H1 (cell line): ENCODE data around the gene PTPMT1. TPM values are rescaled to one million over a fixed set of nuclear protein-coding genes. Genes with fewer than 3 reads are reported as not detected.

Experiments
- CBX8 ChIP-seq: fragments of 300-800, 300-1000 bp; sonication (generic); IDR thresholded peaks from 2 replicates; pipeline ENCODE4 v1.7.1; 2016; ENCODE audit warnings: low read depth, low read length, borderline replicate concordance
- CREB1 ChIP-seq: IDR thresholded peaks from 2 replicates; pipeline ENCODE4 v1.6.1; 2012; ENCODE audit warnings: inconsistent platforms
- EP300 ChIP-seq, 2 experiments: IDR thresholded peaks; 1 replicate in 1 of 2; 2 replicates in 1 of 2; pipeline ENCODE4 v1.6.1; 2011 to 2012; ENCODE audit warnings: low read depth in 2 of 2, low read length in 2 of 2, mild to moderate bottlenecking in 2 of 2, borderline replicate concordance in 1 of 2, inconsistent platforms in 1 of 2, moderate library complexity in 1 of 2
- RNF2 ChIP-seq: fragments of 200-900, 300-1000 bp; sonication (generic); IDR thresholded peaks from 2 replicates; pipeline ENCODE4 v1.7.1; 2016; ENCODE audit warnings: borderline replicate concordance, low read depth, mild to moderate bottlenecking, antibody characterized with exemption, low read length; ENCODE audit not compliant: poor library complexity, severe bottlenecking; ENCODE audit errors: missing control alignments
- SP2 ChIP-seq: IDR thresholded peaks from 2 replicates; pipeline ENCODE4 v1.6.1; 2012; ENCODE audit warnings: mild to moderate bottlenecking, low read length, inconsistent platforms
- SP4 ChIP-seq: IDR thresholded peaks from 2 replicates; pipeline ENCODE4 v1.6.1; 2012; ENCODE audit warnings: low read length, inconsistent platforms
- polyA plus RNA-seq, 7 experiments: library from polyadenylated mRNA; depleted of rRNA in 3 of 7; stranded (reverse) in 5 of 7; unstranded in 2 of 7; fragments of >200 nt in 5 of 7; fragments of 200-250 nt in 2 of 7; gene quantifications; 1 replicate in 5 of 7; 2 replicates in 1 of 7; 4 replicates in 1 of 7; pipeline versions ENCODE4 v1.2.1 to v1.2.3, GENCODE V29; 2011 to 2013; ENCODE audit warnings: missing spikeins in 2 of 7, mixed read lengths in 2 of 7
- total RNA-seq: library from RNA; stranded (reverse); fragmentation: NEBNext Ultra II Directional; extraction: Animal tissue kit (Norgen Biotek cat#: 25700); gene quantifications from 2 replicates; pipeline ENCODE4 v1.2.1, GENCODE V29; 2021
- TF ChIP-seq, protein P1 (sequence below): fragments of 300-600 bp; sonication (generic); IDR thresholded peaks from 2 replicates; pipeline ENCODE4 v1.7.1; 2012; ENCODE audit warnings: low read length, moderate library complexity, mild to moderate bottlenecking, inconsistent platforms; ENCODE audit not compliant: insufficient replicate concordance
- TF ChIP-seq, protein P2 (sequence below): IDR thresholded peaks from 2 replicates; pipeline ENCODE4 v1.6.1; 2012; ENCODE audit warnings: inconsistent platforms
- TF ChIP-seq, protein P3 (sequence below): IDR thresholded peaks from 2 replicates; pipeline ENCODE4 v1.6.1; 2011; ENCODE audit warnings: low read length, improper control_type of control experiment

Gene PTPMT1
- total and polyA plus RNA-seq, 2 of the 8 experiments (the other 6 are each of a cell fraction or from before 2014, with no cell fraction given), result 44.8 to 105 TPM

DNA sequence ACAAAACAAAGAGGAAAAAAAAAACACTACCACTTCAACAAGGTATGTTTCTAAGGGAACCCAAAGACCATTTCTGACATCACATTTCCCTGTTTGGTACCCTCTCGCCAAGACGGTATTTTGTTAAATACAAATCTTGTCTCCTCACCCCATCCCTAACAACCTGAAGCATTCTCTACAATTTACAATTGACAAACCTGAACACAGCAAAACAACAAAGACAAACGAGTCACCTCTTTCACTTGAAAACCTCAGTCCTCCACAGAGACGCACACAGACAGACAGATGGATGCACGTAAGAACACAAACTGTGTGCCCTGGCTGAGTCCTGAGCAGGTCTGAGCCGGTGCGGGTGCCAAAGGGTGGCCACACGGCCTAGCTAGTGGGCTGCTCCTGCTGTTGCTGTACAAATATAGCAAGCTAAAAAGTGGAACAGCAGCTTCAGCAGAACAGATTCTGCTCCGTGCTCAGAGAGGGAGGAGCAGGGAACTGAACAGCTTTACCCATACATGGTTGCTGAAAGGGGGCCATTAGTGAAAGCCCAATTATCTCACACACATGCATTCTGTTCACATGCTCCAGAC is 41.0 kb upstream of the PTPMT1 start (continued):
- TF ChIP-seq, protein P1, sequence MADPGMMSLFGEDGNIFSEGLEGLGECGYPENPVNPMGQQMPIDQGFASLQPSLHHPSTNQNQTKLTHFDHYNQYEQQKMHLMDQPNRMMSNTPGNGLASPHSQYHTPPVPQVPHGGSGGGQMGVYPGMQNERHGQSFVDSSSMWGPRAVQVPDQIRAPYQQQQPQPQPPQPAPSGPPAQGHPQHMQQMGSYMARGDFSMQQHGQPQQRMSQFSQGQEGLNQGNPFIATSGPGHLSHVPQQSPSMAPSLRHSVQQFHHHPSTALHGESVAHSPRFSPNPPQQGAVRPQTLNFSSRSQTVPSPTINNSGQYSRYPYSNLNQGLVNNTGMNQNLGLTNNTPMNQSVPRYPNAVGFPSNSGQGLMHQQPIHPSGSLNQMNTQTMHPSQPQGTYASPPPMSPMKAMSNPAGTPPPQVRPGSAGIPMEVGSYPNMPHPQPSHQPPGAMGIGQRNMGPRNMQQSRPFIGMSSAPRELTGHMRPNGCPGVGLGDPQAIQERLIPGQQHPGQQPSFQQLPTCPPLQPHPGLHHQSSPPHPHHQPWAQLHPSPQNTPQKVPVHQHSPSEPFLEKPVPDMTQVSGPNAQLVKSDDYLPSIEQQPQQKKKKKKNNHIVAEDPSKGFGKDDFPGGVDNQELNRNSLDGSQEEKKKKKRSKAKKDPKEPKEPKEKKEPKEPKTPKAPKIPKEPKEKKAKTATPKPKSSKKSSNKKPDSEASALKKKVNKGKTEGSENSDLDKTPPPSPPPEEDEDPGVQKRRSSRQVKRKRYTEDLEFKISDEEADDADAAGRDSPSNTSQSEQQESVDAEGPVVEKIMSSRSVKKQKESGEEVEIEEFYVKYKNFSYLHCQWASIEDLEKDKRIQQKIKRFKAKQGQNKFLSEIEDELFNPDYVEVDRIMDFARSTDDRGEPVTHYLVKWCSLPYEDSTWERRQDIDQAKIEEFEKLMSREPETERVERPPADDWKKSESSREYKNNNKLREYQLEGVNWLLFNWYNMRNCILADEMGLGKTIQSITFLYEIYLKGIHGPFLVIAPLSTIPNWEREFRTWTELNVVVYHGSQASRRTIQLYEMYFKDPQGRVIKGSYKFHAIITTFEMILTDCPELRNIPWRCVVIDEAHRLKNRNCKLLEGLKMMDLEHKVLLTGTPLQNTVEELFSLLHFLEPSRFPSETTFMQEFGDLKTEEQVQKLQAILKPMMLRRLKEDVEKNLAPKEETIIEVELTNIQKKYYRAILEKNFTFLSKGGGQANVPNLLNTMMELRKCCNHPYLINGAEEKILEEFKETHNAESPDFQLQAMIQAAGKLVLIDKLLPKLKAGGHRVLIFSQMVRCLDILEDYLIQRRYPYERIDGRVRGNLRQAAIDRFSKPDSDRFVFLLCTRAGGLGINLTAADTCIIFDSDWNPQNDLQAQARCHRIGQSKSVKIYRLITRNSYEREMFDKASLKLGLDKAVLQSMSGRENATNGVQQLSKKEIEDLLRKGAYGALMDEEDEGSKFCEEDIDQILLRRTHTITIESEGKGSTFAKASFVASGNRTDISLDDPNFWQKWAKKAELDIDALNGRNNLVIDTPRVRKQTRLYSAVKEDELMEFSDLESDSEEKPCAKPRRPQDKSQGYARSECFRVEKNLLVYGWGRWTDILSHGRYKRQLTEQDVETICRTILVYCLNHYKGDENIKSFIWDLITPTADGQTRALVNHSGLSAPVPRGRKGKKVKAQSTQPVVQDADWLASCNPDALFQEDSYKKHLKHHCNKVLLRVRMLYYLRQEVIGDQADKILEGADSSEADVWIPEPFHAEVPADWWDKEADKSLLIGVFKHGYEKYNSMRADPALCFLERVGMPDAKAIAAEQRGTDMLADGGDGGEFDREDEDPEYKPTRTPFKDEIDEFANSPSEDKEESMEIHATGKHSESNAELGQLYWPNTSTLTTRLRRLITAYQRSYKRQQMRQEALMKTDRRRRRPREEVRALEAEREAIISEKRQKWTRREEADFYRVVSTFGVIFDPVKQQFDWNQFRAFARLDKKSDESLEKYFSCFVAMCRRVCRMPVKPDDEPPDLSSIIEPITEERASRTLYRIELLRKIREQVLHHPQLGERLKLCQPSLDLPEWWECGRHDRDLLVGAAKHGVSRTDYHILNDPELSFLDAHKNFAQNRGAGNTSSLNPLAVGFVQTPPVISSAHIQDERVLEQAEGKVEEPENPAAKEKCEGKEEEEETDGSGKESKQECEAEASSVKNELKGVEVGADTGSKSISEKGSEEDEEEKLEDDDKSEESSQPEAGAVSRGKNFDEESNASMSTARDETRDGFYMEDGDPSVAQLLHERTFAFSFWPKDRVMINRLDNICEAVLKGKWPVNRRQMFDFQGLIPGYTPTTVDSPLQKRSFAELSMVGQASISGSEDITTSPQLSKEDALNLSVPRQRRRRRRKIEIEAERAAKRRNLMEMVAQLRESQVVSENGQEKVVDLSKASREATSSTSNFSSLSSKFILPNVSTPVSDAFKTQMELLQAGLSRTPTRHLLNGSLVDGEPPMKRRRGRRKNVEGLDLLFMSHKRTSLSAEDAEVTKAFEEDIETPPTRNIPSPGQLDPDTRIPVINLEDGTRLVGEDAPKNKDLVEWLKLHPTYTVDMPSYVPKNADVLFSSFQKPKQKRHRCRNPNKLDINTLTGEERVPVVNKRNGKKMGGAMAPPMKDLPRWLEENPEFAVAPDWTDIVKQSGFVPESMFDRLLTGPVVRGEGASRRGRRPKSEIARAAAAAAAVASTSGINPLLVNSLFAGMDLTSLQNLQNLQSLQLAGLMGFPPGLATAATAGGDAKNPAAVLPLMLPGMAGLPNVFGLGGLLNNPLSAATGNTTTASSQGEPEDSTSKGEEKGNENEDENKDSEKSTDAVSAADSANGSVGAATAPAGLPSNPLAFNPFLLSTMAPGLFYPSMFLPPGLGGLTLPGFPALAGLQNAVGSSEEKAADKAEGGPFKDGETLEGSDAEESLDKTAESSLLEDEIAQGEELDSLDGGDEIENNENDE, result no peak
- TF ChIP-seq, protein P2, sequence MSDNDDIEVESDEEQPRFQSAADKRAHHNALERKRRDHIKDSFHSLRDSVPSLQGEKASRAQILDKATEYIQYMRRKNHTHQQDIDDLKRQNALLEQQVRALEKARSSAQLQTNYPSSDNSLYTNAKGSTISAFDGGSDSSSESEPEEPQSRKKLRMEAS, result no peak
- TF ChIP-seq EP300 (IDR thresholded peaks at IDR 0.05; ENCODE audit: borderline replicate concordance in 1 of 2, low read depth in 2 of 2, low read length in 2 of 2) (no peak), SP4 (no peak), CBX8 (no peak), SP2 (no peak), RNF2 (no peak), CREB1 (no peak)
- TF ChIP-seq, protein P3, sequence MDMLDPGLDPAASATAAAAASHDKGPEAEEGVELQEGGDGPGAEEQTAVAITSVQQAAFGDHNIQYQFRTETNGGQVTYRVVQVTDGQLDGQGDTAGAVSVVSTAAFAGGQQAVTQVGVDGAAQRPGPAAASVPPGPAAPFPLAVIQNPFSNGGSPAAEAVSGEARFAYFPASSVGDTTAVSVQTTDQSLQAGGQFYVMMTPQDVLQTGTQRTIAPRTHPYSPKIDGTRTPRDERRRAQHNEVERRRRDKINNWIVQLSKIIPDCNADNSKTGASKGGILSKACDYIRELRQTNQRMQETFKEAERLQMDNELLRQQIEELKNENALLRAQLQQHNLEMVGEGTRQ, result no peak
